ENCODE measurements around the gene SSU72.

GRCh38 chr1:1599030-1599934 lies 24.6 kb upstream of the SSU72 start:
- TF ChIP-seq YY1 (IDR thresholded peaks at IDR 0.05; ENCODE audit: low read depth) (no peak), EZH2phosphoT487 (IDR thresholded peaks at IDR 0.05; ENCODE audit: borderline replicate concordance, low read depth) (no peak), CTCF (IDR thresholded peaks at IDR 0.05) (peak; percentile 12; the same call in 1 of the 2 replicates), REST (IDR thresholded peaks at IDR 0.05; ENCODE audit: low read depth, low read length) (no peak), JUND (IDR thresholded peaks at IDR 0.05) (no peak), POLR2AphosphoS5 (IDR thresholded peaks at IDR 0.05; ENCODE audit: low read depth, low read length) (no peak), NRF1 (IDR thresholded peaks at IDR 0.05; ENCODE audit: low read depth, low read length) (peak; percentile 68), CHD2 (IDR thresholded peaks at IDR 0.05; ENCODE audit: low read length, partially characterized antibody) (no peak), RXRA (IDR thresholded peaks at IDR 0.05; ENCODE audit: borderline replicate concordance, low read depth) (no peak)

Measured in SK-N-SH (cell line).